Measurements from ENCODE around the gene NOTCH2NLA. TPM values are rescaled to one million over a fixed set of nuclear protein-coding genes. Genes with fewer than 3 reads are reported as not detected.

Gene NOTCH2NLA
- total and polyA plus RNA-seq, 4 donors: 14.6 to 128 (median 34.0) TPM

Other genes with a start within 250 kb of the NOTCH2NLA start
- 1,000 to 10,000 TPM in 1 of 2 donors, 100 to 1,000 TPM in 1; 556 to 1,810 TPM for gene TXNIP, start 232.4 kb downstream of the NOTCH2NLA start, total RNA-seq
- 100 to 1,000 TPM; 178 to 850 TPM for gene TXNIP, start 232.4 kb downstream of the NOTCH2NLA start, polyA plus RNA-seq
- gene HJV, start 207.3 kb downstream of the NOTCH2NLA start, total RNA-seq: not detected
- gene HJV, start 207.3 kb downstream of the NOTCH2NLA start, polyA plus RNA-seq: not detected
- 1 to 10 TPM; 1.9 to 3.1 TPM for gene NBPF10, start 84.2 kb downstream of the NOTCH2NLA start, total RNA-seq
- gene NBPF10, start 84.2 kb downstream of the NOTCH2NLA start, polyA plus RNA-seq: under 1 TPM; 0.53 to 0.94 TPM

Data from lung (tissue), 4 donors.